Mucosa of gallbladder (tissue), 1 donor: ENCODE data around the gene OTC. TPM values are rescaled to one million over a fixed set of nuclear protein-coding genes. Genes with fewer than 3 reads are reported as not detected.
A peak's percentile ranks its signal among the peaks of the same experiment; 100 is the strongest.

Source experiments
- DNase-seq: peaks from one replicate; pipeline ENCODE4 v3.0.0-alpha.2; 2020; ENCODE audit warnings: low spot score
- total RNA-seq: library from RNA; stranded (reverse); gene quantifications from one replicate; pipeline ENCODE4 v1.2.1, GENCODE V29; 2021
- donor health status: DM: no; HTN: no; CAD: no.

Gene OTC
- total RNA-seq, 1 donor from 2014 or later: 4.1 TPM

- DNase-seq: no peak
Observed at GRCh38 chrX:38357747-38358673, 5.6 kb downstream of the OTC start.

- no peak for DNase-seq
Observed at GRCh38 chrX:38363046-38363445, 10.6 kb downstream of the OTC start.

GRCh38 chrX:38365954-38366353 is 13.6 kb downstream of the OTC start:
- DNase-seq: no peak

GRCh38 chrX:38368774-38369173 is 16.4 kb downstream of the OTC start:
- DNase-seq: no peak

GRCh38 chrX:38371641-38372040 is 19.2 kb downstream of the OTC start:
- DNase-seq: no peak

GRCh38 chrX:38374431-38374830 is 22.0 kb downstream of the OTC start:
- DNase-seq: no peak

- DNase-seq: no peak
Observed at GRCh38 chrX:38375891-38376290, 23.5 kb downstream of the OTC start.

- no peak for DNase-seq
Observed at GRCh38 chrX:38376747-38377146, 24.3 kb downstream of the OTC start.

GRCh38 chrX:38379088-38379487 is 26.7 kb downstream of the OTC start:
- DNase-seq: no peak

- no peak for DNase-seq
Observed at GRCh38 chrX:38382663-38383062, 30.3 kb downstream of the OTC start.

- no peak for DNase-seq
Observed at GRCh38 chrX:38400389-38400910, 48.0 kb downstream of the OTC start.

GRCh38 chrX:38402118-38402517 is 49.7 kb downstream of the OTC start:
- DNase-seq: no peak

GRCh38 chrX:38403834-38404233 is 51.4 kb downstream of the OTC start:
- no peak for DNase-seq

GRCh38 chrX:38407126-38407525 is 54.7 kb downstream of the OTC start:
- no peak for DNase-seq

GRCh38 chrX:38409289-38409688 is 56.9 kb downstream of the OTC start:
- DNase-seq: no peak

GRCh38 chrX:38426785-38427184 is 74.4 kb downstream of the OTC start:
- no peak for DNase-seq

- DNase-seq: no peak
Observed at GRCh38 chrX:38431525-38431924, 79.1 kb downstream of the OTC start.

- DNase-seq: peak; percentile 16
Observed at GRCh38 chrX:38435130-38435529, 82.7 kb downstream of the OTC start.

GRCh38 chrX:38437093-38437492 is 84.7 kb downstream of the OTC start:
- no peak for DNase-seq

GRCh38 chrX:38438321-38438720 is 85.9 kb downstream of the OTC start:
- DNase-seq: no peak

GRCh38 chrX:38452603-38453002 is 100.2 kb downstream of the OTC start:
- DNase-seq: no peak

GRCh38 chrX:38458071-38458470 is 105.7 kb downstream of the OTC start:
- no peak for DNase-seq

GRCh38 chrX:38462257-38462656 is 109.9 kb downstream of the OTC start:
- no peak for DNase-seq
